GM19328 (cell line): ENCODE measurements around the gene SLC6A1.

ENCODE experiments used
- ATAC-seq: cut with Tn5 transposase; IDR thresholded peaks from one replicate; pipeline ENCODE4 v1.9.1; 2021; ENCODE audit warnings: mild to moderate bottlenecking, moderate library complexity; ENCODE audit not compliant: unreplicated experiment

The SLC6A1 gene

GRCh38 chr3:10992943-10993728 is 588 bp downstream of the SLC6A1 start:
- ATAC-seq: no peak

- no peak for ATAC-seq
Observed at GRCh38 chr3:10993729-10994065, 1.1 kb downstream of the SLC6A1 start.

GRCh38 chr3:10994306-10994705 is 1.8 kb downstream of the SLC6A1 start:
- no peak for ATAC-seq

- ATAC-seq: no peak
Observed at GRCh38 chr3:10995871-10996270, 3.3 kb downstream of the SLC6A1 start.

GRCh38 chr3:10996345-10997013 is 3.9 kb downstream of the SLC6A1 start:
- no peak for ATAC-seq

GRCh38 chr3:10997196-10997595 is 4.6 kb downstream of the SLC6A1 start:
- no peak for ATAC-seq

GRCh38 chr3:10998542-10998941 is 6.0 kb downstream of the SLC6A1 start:
- no peak for ATAC-seq

GRCh38 chr3:10999221-11000107 is 6.9 kb downstream of the SLC6A1 start:
- ATAC-seq: no peak

- no peak for ATAC-seq
Observed at GRCh38 chr3:11000528-11000927, 8.0 kb downstream of the SLC6A1 start.

- ATAC-seq: no peak
Observed at GRCh38 chr3:11001020-11001657, 8.6 kb downstream of the SLC6A1 start.

- no peak for ATAC-seq
Observed at GRCh38 chr3:11001658-11002021, 9.1 kb downstream of the SLC6A1 start.

GRCh38 chr3:11002371-11002807 is 9.8 kb downstream of the SLC6A1 start:
- no peak for ATAC-seq

- ATAC-seq: no peak
Observed at GRCh38 chr3:11004563-11004962, 12.0 kb downstream of the SLC6A1 start.

GRCh38 chr3:11005686-11006256 is 13.2 kb downstream of the SLC6A1 start:
- ATAC-seq: no peak

- ATAC-seq: no peak
Observed at GRCh38 chr3:11006986-11007933, 14.7 kb downstream of the SLC6A1 start.

- no peak for ATAC-seq
Observed at GRCh38 chr3:11009898-11010297, 17.4 kb downstream of the SLC6A1 start.

- ATAC-seq: no peak
Observed at GRCh38 chr3:11010426-11011165, 18.0 kb downstream of the SLC6A1 start.

- ATAC-seq: no peak
Observed at GRCh38 chr3:11014253-11014652, 21.7 kb downstream of the SLC6A1 start.

GRCh38 chr3:11014752-11015151 is 22.2 kb downstream of the SLC6A1 start:
- no peak for ATAC-seq
